Tibial nerve (tissue), 4 donors: Measurements from ENCODE around the gene WWC1.

Experiments
- EP300 ChIP-seq, 2 donors: sonication (generic); formaldehyde crosslinking; IDR thresholded peaks; one replicate each; pipeline ENCODE4 v1.6.1; 2017; ENCODE audit warnings: antibody characterized with exemption in 2 of 2, mild to moderate bottlenecking in 1 of 2
- POLR2A ChIP-seq, 2 donors: fragments of 450-650 bp; IDR thresholded peaks; one replicate each; pipeline ENCODE4 v1.6.1; 2017; ENCODE audit warnings: antibody characterized with exemption in 2 of 2, mild to moderate bottlenecking in 2 of 2, moderate library complexity in 2 of 2
- TF ChIP-seq, protein P1 (sequence below), 5 experiments: fragments of 200-600 bp in 3 of 5; fragments of 450-650 bp in 2 of 5; sonication (generic) in 3 of 5; IDR thresholded peaks; one replicate each; pipeline ENCODE4 v1.5.1; 2016 to 2019; ENCODE audit warnings: antibody characterized with exemption in 5 of 5, mild to moderate bottlenecking in 3 of 5, moderate library complexity in 2 of 5

DNA sequence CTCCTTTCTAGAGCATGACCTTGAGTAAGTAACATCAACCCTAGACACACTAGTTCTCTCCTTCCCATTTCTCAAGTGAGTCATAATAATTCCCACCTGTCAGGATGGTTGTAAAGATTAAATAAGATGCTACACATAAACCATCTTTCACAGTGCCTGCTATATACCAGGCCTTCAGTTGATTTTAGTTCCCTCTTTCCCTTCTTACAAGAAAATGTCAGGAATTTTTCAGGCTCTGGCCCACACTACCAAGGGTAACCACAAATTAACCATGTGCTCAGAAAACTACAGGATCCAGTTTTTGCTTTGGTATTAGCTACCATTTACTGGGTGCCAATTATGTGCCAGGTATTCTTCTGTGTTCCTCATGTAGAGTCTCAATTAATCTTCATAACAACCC is 152.1 kb downstream of the WWC1 start:
- TF ChIP-seq, protein P1, sequence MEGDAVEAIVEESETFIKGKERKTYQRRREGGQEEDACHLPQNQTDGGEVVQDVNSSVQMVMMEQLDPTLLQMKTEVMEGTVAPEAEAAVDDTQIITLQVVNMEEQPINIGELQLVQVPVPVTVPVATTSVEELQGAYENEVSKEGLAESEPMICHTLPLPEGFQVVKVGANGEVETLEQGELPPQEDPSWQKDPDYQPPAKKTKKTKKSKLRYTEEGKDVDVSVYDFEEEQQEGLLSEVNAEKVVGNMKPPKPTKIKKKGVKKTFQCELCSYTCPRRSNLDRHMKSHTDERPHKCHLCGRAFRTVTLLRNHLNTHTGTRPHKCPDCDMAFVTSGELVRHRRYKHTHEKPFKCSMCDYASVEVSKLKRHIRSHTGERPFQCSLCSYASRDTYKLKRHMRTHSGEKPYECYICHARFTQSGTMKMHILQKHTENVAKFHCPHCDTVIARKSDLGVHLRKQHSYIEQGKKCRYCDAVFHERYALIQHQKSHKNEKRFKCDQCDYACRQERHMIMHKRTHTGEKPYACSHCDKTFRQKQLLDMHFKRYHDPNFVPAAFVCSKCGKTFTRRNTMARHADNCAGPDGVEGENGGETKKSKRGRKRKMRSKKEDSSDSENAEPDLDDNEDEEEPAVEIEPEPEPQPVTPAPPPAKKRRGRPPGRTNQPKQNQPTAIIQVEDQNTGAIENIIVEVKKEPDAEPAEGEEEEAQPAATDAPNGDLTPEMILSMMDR (IDR thresholded peaks at IDR 0.05): no peak
- TF ChIP-seq EP300 (IDR thresholded peaks at IDR 0.05) (no peak), POLR2A (IDR thresholded peaks at IDR 0.05) (no peak)
